Measurements from ENCODE around the gene ILF2.

DNA sequence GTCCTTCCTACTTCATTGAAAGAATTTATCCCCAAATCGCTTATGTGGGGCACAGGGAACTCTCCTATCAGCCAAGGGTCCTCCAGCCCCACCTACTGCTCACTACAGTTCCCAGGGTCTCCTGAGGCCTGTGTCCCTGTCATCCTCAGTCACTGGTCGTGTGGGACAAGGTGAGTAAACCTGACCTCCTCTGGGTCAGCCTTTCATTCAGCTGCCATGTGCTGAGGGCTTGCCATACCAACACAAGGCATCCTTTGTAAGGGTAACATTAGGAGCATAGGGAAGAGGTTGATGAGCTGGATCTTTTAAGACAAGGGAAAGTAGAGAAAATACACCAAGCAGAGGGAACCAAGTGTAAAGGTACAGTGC, 23.5 kb downstream of the ILF2 start:
- TF ChIP-seq CTCF (IDR thresholded peaks at IDR 0.05) (no peak), POLR2A (IDR thresholded peaks at IDR 0.05) (no peak)

Data from gastroesophageal sphincter (tissue), 3 donors.